ENCODE data around the gene TTC6.
"Not testable (repeated sequence)": the region's sequence is repeated elsewhere in the genome, so short reads cannot be mapped to it uniquely, and the experiment has no call there.

TTC6 gene, protein sequence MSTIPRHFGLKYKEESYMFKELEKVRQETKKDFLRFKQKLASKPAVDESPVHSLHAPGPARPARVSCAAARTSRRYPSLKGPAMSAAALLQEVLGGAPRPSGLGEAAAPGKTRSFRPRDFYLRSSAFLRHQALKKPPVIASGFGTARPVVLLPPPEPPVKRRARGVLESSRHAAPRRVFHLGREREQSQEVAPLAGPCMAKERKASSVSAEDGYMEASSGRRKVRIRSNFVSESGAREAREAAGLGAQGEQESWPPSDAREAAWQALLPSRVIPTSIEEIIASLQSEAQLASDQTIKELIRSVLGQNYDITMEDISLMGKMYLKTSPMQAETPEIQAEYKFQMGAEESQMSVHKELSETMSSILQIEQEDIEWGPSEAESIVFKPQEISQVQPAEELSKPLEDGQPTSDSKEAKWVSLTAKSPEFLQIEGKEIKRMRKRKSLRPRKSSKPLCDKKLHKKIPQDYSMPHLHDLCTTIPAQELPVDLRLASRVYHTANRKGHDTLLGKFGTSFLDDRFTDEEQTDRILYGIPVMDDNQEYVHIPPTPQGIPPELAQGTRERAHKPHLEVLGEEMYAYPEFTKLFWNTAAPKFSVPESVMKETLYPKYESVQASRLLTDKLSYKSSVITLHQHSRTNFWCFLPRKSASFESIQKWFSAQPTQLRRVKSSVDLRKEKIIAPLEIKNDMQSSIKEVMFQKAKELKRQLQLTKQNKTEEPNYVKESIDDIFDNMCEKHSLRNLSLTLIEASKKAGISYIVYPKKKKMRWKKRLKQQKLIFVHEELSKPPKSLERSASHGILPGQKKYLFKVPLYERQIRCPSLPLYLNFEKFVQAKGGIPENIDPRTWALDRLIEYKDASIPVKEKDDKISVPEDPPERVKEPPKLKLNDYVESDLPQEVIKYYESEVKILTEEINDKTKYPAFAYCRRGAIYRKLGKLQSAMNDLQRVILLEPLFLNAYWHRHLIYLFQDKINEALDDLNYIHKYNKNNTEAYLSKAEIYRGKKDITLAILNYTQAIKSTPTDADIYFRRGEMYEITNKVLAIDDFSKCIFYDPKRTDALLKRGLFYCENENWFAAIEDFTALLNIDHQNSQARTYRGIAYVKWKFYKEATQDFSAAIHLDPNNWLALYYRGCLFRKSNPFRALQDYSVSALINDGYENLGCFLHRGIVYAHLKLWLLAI (N-terminal part only)

DNA sequence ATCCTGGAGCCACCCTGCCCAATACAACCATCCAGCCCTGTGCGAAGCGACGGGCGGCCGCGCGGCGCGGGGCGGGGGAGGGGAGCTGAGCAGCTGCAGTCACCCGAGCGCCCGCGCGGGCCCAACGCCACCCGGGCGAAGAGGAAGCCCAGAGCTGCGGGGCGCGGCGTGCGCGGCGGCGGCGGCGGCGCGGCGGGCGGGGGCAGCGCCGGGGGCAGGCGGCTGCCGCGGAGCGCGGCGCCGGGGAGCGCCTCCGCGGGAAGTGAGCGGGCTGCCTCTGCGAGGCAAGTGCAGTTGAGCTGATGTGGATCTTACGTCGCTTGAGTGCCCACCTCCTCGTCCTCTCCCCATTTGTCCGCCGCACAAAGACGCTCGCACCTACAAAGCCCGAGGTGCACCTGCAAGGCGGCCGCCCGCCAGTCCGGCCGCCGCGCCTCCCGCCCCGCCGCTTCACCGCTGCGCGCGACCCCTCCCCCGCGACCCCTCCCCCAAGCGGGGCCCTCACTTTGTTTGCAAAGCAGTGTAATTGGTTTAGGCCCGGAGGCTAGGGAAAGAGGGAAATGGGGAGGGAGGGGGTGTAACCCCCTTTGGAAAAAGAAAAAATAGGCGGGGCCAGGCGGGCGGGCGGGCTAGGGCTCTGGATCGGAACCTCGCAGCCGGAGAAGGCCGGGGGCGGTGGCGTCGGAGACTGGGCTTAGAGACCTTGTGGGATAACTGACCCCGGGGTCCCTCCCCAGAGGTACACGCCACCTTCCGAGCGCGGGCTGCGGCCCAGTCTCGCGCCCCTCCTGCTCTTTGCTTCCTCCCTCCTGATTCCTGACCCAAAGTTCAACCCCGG lies at the start of gene TTC6, which contains the start of gene FOXA1:
Gene TTC6, plus strand, starts transcription at position 659 of the 838 bp plus-strand sequence. CDS start 26,436 bp downstream, outside the sequence.
Gene FOXA1, minus strand, starts transcription at position 279 of the 838 bp plus-strand sequence. Its CDS starts 277 bp downstream, at position 2.
- no peak for DNase-seq (ENCODE audit: low read depth)

DNA sequence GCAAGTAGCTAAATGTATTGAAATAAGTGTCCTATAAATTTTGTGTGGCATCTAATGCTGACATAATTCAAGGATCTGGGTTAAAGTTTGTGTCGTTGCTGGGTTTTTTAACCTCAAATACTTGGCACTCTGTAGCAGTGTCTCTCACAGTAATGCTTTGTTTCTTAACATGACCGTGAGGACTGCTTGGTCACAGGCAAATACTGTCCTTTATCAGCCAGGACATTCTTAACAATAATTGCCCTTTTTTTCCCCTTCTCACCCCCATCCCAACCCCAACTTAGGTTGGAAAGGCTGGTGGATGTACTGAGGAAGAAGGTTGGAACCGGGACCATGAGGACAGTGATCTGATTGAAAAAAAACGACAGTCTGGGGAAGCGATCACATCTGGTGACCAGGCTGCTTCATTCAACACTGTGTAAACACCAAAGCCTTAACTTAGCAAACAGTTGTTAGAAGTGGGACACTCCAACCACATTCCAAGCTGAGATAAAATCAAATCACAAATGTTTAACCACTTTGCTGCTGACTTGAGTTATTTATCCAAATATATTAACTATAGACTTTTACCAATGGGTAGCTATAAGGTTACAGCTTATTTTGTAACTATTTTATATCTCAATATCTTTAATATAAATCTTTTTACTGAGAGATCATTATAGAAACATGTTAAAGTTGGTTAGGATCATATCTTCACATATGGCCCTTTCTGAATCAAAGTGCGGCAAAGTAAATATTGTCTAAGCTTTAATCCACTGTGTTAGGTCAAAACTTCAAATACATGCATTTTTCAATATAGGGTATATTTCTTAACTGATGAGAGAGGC lies 48.6 kb upstream of the TTC6 start:
- no peak for DNase-seq (ENCODE audit: low read depth)

DNA sequence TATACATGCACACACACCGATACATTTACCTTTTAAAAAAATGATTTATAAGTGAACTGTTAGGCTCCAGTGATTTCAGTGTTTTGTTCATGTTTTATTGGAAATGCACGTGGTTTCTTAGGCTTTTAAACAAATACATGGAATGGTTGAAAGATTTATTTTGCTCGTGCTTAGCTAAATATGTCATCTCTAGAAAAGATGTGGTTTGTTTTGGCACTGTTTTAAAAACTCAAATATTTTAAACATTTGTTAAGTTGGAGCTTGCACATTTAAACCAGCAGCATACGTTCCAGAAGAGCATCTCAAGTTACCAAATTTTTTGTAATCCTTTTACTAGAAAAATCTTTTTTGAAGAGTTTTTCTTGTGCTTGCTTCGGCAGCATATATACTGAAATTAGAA lies 44.9 kb upstream of the TTC6 start:
- no peak for DNase-seq (ENCODE audit: low read depth)

DNA sequence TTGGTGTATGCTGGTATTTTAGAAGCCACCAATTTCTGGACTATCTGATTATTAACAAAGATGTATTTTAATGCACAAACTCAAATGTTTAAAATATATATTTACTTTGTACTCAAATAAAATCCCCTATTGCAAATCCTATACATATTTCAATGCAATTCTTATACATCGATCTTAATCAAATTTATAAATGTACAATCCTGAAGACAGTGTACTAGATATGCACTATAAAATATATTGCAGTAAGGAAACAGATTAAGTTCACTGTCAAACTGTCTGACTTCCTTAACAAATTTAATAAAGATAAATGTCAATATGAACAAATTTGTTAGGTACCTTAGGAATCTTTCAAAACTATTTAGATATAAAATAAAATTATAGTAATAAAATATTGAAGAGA lies 44.3 kb upstream of the TTC6 start:
- DNase-seq (ENCODE audit: low read depth): no peak

DNA sequence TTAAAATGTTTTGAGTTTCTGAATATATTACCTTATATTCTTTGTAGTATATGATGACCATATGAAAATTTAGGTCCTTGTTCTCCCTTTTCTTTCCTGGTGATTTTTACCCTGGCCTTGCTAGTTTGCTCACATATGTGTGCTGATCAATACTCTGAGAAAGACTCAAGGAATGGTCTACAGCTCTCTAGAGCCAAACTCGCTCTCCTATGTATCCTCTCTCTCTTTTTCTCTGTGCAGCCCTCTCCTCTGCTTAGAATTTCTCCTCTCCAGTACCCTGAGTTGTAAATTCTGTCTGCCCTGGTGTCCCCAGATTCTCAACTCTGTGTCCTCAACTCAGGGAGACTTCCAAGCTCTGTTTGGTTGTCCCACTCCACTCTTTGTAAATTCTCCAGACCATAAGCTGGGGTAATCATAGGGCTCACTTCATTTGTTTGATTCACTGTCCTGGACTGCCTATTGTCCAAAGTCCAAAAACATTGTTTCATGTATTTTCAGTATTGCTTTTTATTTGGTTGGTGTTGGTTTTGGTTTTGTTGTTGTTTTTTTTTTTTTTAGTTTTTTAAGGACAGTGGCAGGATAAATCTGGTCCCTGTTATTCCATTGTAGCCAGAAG lies 41.4 kb upstream of the TTC6 start:
- no peak for DNase-seq (ENCODE audit: low read depth)

DNA sequence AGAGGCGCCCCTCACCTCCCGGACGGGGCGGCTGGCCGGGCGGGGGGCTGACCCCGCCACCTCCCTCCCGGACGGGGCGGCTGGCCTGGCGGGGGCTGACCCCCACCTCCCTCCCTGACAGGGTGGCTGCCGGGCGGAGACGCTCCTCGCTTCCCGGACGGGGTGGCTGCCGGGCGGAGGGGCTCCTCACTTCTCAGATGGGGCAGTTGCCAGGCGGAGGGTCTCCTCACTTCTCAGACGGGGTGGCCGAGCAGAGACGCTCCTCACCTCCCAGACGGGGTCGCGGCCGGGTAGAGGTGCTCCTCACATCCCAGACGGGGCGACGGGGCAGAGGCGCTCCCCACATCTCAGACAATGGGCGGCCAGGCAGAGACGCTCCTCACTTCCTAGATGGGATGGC lies 39.8 kb upstream of the TTC6 start:
- DNase-seq (ENCODE audit: low read depth): not testable (repeated sequence)

DNA sequence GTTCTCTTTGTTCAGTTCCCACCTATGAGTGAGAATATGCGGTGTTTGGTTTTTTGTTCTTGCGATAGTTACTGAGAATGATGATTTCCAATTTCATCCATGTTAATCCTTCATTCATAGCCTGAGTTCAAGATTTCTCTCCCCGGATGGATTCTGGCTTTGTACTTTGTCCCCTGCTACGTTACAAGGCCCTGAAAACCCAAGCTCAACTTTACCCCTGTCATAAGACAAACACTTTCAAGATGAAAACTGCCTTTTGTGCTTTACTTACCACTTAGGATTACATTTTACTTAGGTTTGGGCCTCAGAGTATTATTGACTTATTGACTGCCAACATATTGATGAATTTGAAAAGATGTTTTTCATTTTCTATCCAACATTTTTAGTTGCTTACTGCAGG lies 36.7 kb upstream of the TTC6 start:
- DNase-seq (ENCODE audit: low read depth): no peak

DNA sequence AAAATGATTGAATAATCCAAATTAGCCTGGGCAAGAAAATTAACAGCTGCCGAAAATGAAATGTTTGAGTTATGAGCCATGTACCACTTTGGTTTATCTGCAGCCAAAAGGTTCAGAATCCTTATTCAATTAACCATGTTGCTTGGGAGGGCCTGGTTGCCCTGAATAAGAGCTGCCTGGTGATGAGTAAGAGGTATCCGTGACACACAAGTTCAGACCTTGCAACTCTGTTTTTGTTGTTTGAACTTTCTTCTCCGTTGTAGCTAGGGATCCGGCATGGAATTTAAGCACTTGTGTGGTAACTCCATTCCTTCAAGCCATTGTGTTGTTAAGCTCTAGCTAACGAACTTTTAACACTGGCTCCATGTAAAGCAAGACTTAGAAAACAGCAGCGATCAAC lies 36.0 kb upstream of the TTC6 start:
- DNase-seq (ENCODE audit: low read depth): no peak

DNA sequence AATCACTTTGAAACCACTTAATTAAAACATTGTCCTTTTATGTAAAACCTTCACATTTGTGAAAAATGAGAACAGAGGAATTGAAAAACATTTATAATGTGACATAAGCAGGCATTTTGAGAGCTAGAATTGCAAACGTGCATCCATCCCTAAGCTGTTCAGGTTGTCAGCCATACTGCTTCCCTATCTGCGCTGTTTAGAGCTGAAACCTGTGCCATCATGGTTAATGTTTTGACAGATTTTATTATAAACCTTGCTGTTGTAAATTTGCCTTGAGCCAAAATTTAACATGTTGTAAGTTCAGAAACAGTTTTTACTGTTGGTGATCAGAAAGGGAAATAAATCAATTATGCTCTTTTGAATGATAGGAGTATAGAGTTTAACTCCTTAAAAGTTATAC lies 32.2 kb upstream of the TTC6 start:
- no peak for DNase-seq (ENCODE audit: low read depth)

DNA sequence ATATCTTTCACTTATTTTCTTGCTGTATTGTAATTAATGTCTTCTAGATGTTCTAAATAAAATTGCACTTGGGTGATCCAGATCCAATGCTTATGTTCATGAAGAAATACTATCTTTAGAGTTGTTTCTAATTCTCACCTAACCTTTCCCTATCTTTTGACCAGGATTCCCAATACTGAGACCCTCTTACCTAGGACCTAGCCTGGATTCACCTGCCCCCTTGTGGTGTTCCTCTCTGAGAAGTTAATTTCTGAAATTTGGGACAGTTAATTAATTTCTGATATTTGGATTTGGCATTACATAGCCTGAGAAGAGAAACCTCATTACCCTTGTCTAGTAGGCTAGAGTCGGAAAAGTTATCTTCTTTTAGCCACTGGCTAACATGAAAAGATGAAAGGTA lies 29.9 kb upstream of the TTC6 start:
- DNase-seq (ENCODE audit: low read depth): no peak

DNA sequence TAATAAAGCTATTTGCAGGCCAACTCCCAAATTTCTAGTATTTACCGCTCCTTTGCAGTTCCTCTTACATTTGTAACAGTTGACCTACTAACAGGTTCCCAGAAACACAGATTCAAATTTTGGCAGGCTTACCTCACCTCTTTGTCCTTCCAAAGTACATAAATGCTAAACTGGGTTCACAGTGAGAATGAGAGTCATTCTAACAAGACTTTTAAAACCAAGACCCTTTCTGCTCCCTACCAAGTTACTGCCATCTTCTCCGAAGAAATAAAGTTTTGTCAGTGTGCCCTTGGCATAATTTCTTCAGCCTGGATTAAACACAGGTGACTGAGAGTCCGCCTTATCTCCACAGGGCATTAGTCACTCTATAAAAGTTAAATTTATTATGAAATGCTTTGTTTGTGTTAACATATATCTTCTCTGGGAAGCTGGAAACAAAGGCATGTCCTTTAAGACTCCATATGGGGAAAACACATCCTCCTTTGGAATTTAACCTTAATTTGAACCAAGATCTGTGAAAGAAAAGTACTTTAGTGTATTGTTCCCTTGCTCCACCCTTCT lies 28.5 kb upstream of the TTC6 start:
- DNase-seq (ENCODE audit: low read depth): no peak

DNA sequence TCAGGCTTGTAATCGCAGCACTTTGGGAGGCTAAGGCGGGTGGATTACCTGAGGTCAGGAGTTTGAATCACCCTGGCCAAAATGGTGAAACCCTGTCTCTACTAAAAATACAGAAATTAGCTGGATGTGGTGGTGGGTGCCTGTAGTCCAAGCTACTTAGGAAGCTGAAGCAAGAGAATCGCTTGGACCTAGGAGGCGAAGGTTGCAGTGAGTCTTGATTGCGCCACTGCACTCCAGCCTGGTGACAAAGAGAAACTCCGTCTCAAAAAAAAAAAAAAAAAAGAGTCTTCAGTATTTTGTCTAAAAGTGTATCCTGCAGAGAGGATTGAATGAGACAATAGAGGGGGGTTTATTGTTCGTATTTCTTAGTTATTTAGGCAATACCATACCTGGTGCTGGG lies 25.7 kb upstream of the TTC6 start:
- DNase-seq (ENCODE audit: low read depth): no peak

DNA sequence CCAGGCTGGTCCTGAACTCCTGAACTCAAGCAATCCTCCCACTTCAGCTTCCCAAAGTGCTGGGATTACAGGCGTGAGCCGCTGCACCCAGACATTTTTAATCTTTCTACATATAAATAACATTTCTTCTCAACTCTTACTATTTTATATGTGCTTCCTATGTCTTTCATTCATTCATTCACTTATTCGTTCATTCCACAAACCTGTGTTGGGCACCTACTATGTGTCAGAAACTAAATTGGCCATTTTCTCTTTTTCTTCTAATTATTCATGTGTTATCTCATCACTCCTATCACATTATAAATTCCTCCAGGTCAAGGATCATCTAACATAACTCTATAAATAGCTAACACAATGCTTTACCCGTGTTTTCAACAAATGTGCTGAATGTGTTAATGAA lies 24.0 kb upstream of the TTC6 start:
- DNase-seq (ENCODE audit: low read depth): no peak

DNA sequence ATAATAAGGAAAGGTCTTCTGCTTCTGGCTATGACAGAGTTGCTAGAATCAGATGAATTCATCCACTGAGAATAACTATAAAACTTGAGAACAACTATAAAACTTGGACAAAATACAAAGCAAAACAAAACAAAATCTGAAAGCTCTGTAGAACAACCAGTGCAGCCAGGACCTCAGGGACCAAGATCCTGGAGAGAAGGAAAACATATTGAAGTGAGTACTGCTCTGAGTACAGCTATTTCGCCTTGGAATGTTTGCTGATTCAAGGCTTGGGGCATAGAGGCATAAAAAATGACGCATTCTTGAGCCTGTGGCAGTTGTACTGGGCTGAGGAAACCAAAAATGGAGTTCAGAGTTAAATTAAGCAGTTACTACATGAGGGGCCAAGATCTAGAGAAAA lies 22.1 kb upstream of the TTC6 start:
- DNase-seq (ENCODE audit: low read depth): no peak

DNA sequence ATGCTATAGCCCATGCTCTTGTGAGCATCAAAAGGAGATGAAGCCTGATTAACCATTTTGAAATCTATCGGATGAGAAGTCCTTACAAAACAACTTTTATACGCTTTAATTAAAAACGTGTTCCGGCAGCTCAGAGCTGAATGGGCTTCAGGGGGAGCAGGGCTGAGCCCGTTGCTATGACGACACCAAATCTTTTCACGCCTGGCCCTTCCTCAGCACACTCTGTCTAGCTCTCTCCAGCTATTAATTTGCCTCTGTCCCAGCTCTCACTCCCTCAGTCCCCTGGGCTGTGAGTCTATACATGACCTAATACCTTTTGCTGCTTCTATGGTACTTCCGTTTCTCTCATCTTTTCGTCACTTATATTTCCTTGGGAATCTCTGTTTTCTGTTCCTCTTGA lies 16.2 kb upstream of the TTC6 start:
- no peak for DNase-seq (ENCODE audit: low read depth)

DNA sequence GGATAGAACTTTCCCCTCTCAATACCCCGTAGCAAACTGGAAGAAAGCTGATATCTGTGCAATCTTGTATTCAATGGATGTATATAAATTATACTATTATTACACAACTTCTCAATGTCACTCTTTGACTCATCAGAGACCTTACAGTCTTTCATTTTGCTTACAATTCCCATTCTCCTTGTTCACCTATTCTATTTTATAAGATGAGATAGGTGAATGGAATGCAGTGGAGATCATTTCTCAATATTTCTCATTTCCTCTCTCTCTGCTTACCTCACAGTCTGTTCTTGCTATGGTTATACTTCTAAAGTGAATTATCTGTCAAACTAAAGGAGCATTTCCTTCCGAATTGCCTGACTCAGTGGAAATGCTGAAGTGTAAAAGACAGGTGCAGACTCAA lies 15.3 kb upstream of the TTC6 start:
- no peak for DNase-seq (ENCODE audit: low read depth)

DNA sequence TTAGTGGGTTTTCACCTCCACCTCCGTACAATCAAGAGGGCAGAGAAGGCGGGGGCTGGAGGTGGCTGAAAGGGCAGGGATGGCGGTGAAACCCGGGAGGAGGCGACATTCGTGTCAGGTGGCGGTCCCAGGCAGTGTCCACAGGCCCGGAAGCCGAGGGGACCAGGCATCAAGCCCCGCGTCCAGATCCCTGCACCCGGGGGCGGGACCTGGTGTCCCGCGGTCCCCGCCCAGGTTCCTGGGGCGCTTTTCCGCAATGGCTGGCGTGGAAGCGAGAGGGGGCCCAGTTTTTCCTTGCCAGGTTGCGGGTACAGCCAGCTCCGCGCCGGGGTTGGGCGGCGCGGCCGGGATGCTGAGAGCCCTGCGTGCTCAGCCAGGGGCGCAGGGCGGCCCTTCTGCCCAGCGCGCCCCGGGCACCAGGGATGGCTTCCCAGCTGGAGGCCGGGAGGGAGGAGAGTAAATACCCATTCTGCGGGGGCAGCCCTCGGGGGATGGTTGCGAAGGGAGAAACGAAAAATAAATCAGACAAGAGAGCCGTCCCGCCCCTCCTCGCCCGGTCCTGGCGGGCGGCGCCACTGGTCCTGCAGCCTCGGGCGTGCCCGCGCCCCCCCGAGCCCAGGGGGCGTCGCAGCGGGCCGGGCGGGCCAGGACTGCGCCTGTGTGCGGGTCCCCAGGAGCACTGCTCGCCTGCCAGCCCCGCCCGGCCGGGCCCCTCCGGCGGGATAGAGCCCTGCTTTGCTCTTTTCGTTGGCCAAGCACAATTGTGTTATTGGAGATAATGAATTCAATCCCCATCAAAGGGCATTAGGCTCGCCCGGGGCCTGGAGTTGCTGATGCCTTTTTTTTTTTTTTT lies 11.8 kb upstream of the TTC6 start:
- no peak for DNase-seq (ENCODE audit: low read depth)

DNA sequence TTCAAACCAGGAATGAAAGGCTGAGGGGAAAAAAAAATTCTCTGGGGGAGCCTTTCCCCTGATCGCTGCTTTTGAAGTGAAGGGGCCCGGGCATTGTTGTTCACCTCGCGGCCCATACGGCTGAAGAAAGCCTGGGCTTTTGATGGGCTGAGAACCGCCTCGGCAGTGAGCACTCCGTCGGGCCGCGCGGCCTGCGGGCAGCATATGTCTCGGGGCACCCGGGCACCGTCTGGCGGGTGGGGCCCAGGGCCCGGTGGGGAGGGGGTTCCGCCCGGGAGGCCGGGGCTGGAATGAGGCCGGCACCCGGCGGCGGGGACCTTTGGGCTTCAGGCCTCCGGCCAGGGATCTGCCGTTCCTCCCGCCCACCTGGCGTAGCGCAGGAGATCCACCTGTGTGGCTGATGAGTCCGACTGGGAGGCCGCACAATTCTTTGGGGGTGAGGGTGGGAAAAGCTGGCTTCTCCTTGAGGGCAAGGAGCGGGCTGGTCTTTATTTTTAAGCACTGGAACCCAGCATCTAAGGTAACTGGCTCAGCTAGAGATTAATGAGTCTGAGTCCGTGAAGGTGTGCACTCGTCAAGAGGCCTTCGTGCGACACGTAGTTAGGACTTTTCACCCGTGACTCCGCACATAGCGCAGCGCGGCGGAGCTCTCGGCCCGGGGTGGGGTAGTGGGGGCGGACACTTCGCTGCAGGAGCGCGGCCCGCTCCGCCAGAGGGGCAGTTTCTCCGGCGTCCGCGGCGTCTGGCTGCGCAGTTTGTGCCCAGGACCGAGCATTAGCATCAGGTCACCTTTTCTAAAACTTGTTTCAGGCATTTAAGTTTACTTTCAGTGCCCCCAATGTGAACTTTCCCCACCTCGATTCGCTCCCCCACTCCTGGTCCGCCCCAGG lies 11.0 kb upstream of the TTC6 start:
- DNase-seq (ENCODE audit: low read depth): no peak

Measured in activated T-cell treated with anti-CD3 and anti-CD28 coated beads for 24 hours (primary cell).